DMS114 treated with DMSO at 0.1 percent for 48 hours (cell line): ENCODE results near the gene HGD.
"Not testable (repeated sequence)": the region's sequence is repeated elsewhere in the genome, so short reads cannot be mapped to it uniquely, and the experiment has no call there.

Source experiments
- DNase-seq: peaks from one replicate; lab custom pipeline; 2025; ENCODE audit not compliant: unreplicated experiment; lab: John Stamatoyannopoulos, UW

HGD gene

DNA sequence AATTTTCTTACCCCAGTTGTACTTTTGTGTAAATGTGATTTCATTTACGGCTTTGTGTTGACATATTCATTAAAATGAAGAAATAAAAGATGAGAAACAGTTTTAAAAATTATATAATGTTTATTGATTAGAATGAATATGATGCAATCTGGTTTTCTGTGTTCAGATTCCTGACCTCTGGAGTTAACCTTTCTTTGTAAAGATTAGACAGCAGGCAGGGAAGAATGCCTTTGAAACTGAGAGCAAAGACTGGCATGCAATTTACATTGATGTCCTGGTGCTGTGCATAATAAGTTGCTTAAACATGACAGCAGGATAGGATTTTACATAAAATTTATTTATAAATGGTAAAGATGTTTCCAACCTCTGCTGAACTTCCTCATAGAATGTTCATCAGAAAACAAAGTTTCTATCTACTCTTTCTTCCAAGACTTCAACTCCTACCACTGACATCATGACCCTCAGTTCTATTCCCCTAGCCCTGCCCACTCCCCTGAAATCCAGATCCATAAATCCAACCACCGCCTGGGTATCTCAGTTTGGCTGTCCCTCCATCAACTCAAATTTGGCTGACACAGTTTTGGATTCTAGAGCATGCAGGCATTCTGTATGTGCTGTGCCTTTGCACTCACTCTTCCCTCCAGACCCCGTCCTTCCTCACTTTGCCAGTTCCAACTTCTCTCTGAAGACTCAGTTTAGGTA is 1.7 kb downstream of the HGD start:
- no peak for DNase-seq

GRCh38 chr3:120678984-120679383 is 3.1 kb downstream of the HGD start:
- DNase-seq, result no peak

DNA sequence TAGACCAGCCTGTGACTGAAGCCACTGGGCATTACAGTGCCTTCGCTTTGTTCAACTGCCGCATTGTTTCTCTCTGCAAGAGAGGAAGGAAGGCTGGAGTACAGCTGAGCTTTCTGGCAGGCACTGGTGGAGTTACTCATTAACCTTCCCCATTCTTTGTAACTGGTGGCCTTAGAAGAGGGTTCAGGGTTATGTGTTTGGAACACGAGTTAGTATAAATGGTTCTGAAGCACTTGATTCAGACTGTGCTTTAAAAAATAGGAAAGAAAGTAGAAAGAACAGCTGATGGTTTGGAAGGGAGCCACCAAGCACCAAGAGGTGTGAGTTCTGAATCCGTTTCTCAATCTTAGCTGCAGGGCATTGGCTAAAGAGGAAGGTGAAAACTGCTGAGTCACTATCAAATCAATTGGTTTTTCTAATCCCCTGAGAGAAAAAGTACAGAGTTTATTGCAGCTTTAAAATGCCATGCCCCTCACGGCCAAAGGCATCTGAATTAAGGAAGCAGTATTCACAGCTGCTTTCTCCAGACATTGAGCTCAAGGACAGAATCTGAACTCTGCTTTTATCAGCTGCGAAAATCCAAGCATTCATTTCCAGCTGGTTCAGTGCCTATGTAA is 3.6 kb downstream of the HGD start:
- DNase-seq, result no peak

- DNase-seq, result not testable (repeated sequence)
Measured at GRCh38 chr3:120677193-120677592, 4.8 kb downstream of the HGD start.

- DNase-seq, result no peak
Measured at GRCh38 chr3:120673116-120673515, 8.9 kb downstream of the HGD start.

GRCh38 chr3:120670576-120670975 is 11.5 kb downstream of the HGD start:
- DNase-seq, result no peak

GRCh38 chr3:120664926-120665325 is 17.1 kb downstream of the HGD start:
- DNase-seq, result no peak

DNA sequence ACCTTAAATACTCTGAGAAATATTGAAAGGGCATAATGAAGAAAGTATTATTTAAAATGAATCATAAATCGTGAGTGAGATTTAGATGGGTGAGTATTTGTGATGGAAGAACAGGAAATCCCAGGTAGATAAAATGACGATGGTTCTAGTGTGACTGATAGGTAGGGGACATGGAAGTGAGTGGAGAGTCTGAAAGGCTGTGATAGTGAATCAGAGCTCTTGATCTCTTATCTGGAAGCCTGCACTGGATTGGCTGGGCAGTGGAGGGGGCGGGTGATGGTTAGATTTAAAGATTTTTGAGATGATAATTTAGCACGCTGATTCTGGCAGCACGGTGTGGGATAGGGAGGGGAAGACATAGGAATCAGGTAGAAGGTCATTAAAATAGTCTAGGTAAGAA is 20.1 kb downstream of the HGD start:
- no peak for DNase-seq

DNA sequence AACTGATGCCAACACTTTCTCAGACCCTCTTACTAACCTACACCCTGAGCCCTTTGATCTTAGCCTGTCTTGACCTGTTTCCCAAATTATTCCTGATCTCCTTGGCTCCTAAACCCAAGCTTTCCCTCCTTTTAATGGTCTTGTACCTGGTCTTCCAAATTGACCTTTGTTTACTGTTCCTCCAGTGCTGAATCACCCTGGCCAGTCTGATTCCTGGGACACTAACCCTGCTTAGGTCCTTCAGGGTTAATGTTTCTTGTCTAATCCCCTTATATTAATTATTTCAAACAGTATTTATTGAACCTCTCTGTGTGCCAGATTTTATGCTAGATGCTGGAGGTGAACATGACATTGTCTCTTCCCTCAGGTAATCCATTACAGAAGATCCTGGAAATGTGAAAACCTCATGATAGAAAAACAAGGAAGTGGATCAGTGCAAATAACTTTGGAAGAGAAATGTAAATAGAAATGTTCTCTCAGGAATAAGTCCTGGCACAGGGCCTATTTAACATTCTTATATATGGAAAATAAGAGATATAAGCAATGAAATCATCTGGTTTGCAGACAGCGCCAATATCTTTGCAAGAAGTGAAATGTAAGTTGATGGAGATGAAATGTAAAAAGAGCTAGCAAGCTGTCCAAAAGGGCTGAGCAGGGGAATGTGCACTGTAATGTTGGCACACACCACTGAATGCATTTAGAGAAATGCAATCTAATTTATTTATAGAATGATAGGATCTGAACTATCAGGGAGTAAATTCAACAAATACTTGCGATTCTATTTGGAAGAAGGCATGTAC is 20.7 kb downstream of the HGD start:
- DNase-seq, result no peak

DNA sequence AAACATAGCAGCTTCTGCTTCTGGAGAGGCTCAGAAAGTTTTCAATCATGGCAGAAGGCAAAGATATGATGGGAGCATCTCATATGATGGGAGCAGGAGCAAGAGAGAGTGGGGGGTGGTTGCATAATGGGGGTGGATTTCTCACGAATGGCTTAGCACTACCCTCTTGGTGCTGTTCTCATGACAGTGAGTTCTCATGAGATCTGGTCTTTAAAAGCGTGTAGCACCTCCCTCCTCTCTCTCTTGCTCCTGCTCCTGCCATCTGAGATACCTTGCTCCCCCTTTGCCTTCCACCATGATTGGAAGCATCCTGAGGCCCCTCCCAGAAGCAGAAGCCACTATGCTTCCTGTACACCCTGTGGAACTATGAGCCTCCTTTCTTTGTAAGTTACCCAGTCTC is 22.2 kb downstream of the HGD start:
- DNase-seq, result no peak

- no peak for DNase-seq
Measured at GRCh38 chr3:120659285-120659684, 22.8 kb downstream of the HGD start.

DNA sequence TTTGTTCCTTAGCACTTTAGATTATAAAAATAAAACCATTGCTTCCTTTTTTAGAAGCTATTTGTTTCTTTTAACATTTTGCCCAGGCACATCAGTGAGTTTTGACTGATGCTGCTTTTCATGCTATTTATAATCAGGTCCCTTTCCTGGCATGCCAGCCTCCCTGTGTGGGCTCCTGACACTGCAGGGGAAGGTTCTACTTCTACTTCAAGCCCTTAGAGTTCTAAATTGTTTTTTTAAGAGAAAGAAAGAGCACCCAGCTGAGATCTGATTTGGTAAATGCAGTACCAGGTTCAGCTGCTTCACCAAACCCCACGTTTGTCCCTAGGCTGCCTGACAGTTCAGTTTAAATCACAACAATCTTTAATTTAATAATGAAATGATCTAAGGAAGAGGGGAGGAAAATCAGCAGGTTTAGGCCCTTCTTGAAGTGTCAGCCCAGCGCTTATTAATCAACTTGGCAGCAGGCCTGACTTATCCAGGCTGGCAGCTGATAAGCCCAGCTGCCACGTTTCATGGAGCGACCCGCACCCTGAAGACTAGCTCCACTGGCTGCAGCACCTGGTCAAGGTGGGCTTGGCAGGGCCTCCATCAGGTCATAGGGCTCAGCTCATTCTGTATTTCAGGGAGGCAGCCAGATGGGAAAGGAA is 29.0 kb downstream of the HGD start:
- no peak for DNase-seq

DNA sequence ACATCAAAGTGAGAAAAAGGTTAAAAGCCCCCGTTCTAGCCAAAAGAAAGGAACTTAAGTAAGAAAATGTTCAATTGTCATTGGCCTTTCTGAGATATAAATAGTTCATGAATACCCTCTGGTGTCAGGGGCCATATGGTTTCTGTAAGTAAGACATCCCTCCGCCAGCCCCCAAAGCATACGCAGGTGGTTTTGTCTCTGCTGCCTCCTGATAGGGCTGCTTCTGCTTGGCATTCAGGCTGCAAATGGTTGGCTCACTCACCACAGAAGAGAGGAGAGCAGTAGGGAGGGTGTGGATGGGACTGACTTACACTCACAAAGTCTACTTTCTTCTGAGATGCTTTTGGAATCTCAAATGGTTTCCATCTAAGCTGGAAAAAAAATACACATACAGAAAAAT is 29.8 kb downstream of the HGD start:
- DNase-seq, result no peak

GRCh38 chr3:120650311-120650710 is 31.7 kb downstream of the HGD start:
- DNase-seq, result no peak

- DNase-seq, result no peak
Measured at GRCh38 chr3:120649830-120650233, 32.2 kb downstream of the HGD start.

GRCh38 chr3:120648290-120648689 is 33.7 kb downstream of the HGD start:
- DNase-seq, result no peak

GRCh38 chr3:120646771-120647432 is 35.1 kb downstream of the HGD start:
- no peak for DNase-seq

DNA sequence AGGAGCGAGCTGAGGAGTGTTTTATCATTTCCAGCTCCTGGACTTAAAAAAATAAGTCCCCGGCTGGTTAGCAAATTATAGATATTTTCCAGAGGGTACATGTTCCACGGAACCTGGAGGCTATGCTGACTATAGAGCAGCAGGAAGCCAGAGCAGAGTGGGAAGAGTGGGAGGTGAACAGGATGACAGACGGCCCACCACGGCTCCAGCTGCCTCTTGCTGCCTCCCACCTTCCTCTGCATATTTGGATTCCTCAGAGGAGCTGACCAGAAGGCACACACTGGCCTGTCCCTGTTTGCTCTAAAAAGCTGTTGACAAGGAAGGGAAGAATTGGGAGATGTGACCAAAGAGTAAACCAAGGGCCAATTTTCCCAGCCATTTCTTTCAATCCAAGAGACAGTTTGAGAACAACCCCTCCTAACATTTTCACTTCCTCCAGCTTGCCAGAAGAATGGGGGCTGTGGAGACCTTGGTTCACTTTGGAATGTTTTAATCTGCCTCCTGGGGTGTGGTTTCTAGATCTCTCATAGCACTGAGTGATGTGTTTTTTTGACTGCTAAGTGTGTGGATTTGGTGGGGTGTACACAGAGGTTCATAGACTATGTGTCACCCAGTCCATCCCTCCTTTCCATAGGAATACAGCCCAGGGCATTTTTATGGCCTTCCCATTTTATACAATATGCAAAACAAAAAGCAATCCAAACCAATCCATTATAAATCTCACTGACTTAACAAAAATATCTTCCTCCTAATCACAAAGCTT is 36.8 kb downstream of the HGD start:
- no peak for DNase-seq

DNA sequence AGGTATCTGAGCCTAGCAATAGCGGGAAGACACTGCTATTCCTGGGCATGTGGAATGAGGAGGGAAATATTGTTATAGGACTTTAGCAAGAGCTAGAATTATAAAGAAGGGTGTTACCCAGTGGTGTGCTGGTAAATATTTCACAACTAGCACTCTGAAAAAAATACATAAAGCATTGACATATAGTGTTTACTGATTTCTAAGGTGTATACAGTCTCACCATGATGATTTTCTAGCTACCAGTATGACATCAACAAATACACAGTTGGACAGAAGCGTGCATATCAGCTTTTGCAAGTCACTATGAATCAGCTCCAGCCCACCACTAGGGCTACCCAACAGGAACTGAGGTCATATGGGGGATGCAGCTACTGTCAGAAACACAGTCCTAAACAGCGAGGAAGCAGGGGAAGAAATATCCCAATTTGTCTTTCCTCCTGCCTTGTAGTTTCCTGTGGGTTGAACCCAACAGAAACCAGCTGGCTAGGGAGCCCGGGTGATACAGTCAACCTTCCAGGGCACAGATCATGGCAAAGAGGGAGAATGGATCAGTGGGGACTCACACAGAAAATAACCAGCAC is 39.6 kb downstream of the HGD start:
- DNase-seq, result no peak

DNA sequence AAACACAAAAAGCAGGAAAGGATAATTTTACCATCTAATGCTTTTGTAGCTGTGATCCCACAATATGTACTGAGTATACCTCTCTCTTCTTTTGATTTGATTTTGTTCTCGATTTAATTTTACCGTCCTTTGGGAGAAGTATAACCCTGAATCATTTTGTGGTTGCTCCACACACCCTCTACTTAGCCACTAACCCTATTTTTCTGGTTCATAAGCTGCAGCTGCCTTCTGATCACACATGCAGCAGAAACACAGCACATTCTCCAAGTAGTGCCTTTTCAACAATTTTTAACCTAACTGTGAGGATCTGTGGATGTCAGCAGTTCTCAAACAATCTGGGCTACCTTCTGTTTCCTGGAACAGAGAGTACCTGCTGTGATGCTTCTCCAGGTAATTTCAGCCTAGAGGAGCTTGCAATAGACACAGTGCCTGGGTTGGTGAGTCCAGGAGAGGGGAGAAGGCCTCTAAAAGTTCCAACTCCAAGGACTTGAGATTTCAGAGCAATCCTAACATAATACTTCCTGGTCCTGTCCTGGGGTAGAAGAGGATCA is 40.3 kb downstream of the HGD start:
- no peak for DNase-seq
